GM15510 (cell line): Measurements from ENCODE around the gene HEPN1.

Source experiments
- POLR2A ChIP-seq: IDR thresholded peaks from 3 replicates; pipeline ENCODE4 v1.6.1; 2011; ENCODE audit warnings: borderline replicate concordance; ENCODE audit not compliant: insufficient read length; ENCODE audit errors: extremely low read depth

The HEPN1 gene

DNA sequence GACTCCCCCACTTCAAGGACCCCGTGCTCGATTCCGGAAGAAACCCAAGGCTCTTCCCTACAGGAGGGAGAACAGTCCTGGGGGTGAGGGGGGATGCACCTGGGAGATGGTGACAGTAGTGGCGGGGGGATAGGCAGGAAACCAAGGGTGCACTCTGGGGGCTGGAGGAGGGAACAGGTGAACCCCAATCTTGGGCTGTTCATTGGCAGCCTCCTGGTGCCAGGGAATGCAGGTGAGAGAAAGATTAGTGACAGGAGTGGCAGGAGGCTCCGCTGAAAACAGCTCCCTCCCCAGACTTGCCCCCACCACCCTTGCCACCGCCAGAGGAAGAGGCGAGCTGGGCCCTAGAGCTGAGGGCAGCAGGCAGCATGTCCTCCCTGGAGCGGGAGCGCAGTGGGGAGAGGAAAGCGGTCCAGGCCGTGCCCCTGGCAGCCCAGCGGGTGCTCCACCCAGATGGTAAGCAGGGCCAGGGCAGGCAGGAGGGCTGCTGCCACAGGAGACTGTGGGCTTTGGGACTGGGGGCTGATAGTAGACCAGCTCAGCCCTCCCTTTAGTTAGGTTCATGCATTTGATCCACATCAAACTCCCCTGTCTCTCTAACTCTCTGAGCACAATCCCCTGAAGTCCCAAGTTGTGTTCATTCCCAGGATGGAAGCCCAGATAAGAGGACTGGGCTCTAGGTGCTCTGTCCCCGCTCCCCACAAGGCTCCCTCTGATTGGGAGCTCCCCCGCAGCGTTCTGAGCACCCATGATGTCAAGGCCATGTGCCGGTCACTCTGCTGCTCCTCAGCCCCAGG, 39.4 kb upstream of the HEPN1 start:
- no peak for TF ChIP-seq POLR2A

DNA sequence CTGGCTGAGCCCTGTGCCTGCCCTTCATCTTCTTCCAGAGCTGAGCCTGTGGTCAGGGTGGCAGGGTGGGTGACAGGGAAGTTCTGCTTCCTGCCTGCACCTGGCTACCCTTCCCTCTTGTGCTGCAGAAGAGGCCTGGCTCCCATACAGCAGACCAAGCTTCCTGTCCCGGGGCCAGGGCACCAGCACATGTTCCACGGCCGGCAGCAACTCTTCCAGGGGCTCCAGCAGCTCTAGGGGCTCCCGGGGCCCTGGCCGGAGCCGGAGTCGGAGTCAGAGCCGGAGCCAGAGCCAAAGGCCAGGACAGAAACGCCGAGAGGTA, 38.8 kb upstream of the HEPN1 start:
- no peak for TF ChIP-seq POLR2A

DNA sequence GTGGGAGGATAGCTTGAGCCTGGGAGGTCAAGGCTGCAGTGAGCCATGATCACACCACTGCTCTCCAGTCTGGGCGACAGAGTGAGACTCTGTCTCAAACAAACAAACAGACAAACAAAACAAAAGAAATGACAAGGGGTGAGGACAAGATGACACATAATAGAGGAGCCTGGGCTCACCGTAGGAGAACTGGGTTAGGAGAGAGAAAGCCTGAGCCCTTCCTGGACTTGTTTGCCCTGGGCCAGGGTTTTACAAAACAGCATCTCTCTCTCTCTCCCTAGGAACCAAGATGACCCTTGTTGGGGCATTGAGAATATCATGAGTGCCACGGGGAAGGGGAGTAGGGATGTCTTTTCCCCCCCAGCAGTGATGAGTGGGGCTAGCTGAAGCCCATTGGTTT, 38.1 kb upstream of the HEPN1 start:
- TF ChIP-seq POLR2A, result no peak

GRCh38 chr11:124882339-124883071, 36.5 kb upstream of the HEPN1 start:
- no peak for TF ChIP-seq POLR2A

GRCh38 chr11:124884340-124884739, 34.7 kb upstream of the HEPN1 start:
- no peak for TF ChIP-seq POLR2A

DNA sequence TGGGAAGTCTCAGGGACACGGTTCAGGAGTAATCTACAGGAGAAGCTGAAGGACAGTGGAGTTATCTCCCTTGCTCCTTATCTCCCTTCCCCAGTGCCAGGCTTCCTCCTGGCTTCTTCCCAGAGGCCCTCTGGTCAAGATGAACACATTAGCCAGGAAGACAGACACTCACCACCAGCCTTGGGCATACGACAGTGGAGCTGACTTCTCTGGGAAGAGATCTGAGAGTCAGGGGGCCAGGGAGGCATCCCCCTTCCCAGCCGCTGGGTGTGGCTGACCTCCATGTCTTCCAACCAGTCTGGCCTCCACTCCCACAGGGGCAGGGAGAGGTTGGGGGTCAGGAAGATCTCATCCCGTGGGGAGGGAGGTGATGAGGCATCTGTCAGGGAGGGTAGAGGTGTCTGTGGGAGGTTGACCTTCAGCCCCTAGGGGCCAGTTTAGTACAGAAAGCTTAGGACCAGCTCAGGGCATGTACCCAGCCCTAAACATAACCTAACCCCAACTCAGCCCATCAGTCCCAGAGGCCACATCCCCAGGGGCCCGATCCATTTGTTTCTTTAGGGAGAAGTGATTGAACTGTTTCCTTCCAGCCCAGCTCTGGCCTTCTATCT, 34.1 kb upstream of the HEPN1 start:
- TF ChIP-seq POLR2A, result no peak

DNA sequence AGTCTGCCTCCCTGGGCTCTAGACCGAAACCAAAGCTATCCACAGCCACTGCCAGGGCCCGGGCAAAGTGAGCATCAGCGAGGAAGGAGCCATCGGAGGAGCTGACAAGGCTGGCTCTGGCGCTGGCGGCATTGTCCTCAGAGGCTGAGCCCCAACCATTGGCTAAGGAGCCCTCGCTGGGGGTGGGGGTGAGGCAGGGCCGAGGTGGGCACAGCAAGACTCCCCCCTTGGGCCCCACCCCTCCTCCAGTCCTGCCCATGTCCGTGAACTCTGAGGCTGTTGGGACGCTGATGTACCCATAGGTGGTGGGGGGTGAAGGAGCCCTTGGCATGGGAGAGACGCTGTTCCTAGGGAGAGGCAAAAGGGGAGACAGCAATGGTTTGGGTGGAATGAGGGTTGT, 32.6 kb upstream of the HEPN1 start:
- TF ChIP-seq POLR2A, result no peak

- no peak for TF ChIP-seq POLR2A
These were observed 31.9 kb upstream of the HEPN1 start for GRCh38 chr11:124886978-124887666.

DNA sequence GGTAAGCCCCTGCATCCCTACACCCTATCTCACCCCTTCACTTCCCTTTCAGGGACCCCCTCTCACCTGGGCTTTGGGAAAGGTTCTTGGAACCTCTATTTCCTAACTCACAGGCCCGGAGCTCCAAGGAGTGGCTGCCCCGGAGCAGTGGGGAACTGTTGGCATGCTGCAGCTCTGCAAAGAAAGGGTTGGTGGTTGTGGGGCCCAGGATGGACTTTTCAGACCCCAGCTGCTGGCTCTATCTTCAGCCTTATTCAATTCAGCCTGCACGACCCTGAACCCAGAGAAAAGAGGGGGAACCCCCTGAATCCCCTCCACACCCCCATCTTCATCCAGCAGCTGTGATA, 31.4 kb upstream of the HEPN1 start:
- TF ChIP-seq POLR2A, result no peak

- no peak for TF ChIP-seq POLR2A
These were observed 29.6 kb upstream of the HEPN1 start for GRCh38 chr11:124889191-124890091.

DNA sequence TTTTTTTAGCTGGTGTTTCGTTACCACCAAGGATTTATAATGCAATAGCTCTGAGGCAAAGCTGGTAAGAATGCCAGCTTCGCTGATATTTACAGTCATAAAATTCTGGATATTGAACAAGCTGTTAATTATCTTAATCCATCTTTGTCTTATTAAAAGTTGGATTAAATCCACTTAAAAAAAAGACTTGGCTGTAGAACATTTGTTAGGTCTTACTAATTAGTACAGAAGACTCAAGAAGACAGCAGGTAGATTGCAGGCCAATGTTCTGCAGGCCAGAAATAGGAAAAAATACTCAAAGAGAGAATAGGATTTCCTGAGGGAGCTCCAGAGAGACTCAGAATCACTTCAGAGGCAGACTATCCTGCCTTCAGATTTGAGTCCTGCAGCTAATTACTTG, 28.9 kb upstream of the HEPN1 start:
- TF ChIP-seq POLR2A, result no peak

- no peak for TF ChIP-seq POLR2A
These were observed 28.2 kb upstream of the HEPN1 start for GRCh38 chr11:124890683-124891372.

DNA sequence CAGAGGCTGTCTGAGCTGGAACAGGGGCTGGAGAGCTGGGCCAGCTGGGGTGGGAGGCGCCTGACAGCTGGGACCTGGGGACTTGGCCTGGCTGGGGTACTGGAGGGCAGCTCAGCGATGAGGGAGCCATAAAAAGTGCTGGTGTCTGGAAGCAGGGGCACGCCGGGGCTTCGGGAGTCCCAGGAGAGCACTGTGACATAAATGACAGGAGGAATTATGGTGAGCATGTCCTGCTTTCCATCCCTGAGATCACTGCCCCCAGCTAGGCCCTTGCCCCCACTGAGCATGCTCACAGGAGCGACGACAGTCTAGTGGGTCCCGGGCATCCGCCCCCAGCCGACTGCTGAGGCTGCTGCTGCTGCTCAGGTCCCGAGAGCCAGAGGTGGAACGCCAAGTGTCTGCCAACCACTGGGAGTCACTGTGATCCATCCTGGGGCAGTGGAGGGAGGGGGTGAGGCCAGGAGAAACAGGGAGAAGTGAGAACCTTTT, 27.6 kb upstream of the HEPN1 start:
- no peak for TF ChIP-seq POLR2A

DNA sequence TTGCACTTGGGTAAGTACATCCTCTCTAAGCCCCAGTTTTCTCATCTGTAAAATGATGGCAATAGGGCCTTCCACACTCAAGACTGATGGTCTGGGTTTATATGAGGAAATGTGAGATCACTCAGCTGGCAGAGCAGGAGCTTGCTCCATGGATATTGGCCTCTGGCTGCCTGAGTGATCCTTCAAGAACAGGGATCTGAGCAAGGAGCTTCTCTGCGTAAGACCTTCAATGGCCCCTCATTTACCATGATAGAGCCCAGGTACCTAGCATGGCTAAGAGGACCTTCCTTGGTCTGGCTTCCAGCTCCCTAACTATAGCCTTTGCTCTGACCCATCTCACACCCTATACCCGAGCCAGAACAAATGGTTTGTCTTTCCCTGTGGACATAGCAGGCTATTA, 26.9 kb upstream of the HEPN1 start:
- TF ChIP-seq POLR2A, result no peak

DNA sequence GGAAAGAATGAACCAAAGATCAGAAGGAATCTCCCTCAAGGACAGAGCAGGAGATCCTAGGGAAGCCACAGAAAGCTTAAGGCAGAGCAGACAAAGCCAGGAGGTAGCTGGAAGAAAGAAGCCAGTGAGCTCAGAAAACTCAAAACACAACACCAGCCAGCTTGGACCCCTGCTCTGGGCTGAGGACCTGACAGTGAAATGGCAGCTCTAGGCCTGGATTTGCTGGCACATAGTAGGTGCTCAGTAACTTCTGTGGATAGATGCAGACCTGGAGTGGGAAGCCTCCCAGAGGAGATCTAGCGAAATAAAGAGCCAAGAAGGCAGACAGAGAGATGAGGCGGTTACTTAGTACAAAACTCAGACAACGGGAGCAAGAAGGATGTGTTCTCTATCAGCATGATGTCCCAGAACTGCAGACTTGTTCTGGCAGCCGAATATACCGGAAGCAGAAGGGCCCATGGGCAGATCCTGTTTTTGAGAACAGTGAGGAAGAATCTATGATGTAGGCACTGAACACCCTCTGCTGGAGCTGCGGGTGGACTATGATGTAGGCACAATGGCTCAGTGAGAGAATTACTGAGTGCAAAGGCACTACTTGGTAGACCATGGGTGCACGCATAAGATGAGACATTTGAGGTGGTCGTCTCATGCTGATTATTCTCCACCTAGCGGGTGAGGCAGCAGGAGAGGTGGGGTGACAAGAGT, 26.1 kb upstream of the HEPN1 start:
- no peak for TF ChIP-seq POLR2A
